ENCODE measurements around the gene TNFSF10.

TNFSF10 gene

DNA sequence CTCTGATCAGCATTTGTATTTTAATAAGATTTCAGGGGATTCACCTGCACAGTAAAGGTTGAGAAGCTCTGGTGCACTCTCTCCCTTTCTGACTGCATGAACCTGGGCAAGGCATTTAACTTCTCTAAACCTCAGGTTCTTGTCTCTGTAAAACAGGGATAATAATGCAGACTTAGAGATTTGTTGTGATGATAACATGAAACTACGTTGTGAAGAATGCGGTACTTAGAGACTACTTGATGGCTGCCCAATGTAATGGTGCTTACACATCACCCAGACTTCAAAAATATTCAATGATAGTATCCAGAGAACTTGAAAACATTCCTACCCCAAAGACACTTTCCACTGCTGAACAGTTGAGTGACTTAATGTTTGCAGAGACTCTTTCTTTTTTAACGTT is 19.8 kb upstream of the TNFSF10 start:
- no peak for DNase-seq
- no peaks in the 10 kb centered on the region for H3K9me3 ChIP-seq (ENCODE audit: severe bottlenecking)
- H3K27ac ChIP-seq = no peak overlapping the region
- no peaks in the 10 kb centered on the region for H3K36me3 ChIP-seq
- no peak overlapping the region for H3K4me3 ChIP-seq (ENCODE audit: low read depth, low read length)
- no peaks in the 10 kb centered on the region for H3K27me3 ChIP-seq (ENCODE audit: insufficient read depth, low read depth, severe bottlenecking)
- TF ChIP-seq, protein P1, sequence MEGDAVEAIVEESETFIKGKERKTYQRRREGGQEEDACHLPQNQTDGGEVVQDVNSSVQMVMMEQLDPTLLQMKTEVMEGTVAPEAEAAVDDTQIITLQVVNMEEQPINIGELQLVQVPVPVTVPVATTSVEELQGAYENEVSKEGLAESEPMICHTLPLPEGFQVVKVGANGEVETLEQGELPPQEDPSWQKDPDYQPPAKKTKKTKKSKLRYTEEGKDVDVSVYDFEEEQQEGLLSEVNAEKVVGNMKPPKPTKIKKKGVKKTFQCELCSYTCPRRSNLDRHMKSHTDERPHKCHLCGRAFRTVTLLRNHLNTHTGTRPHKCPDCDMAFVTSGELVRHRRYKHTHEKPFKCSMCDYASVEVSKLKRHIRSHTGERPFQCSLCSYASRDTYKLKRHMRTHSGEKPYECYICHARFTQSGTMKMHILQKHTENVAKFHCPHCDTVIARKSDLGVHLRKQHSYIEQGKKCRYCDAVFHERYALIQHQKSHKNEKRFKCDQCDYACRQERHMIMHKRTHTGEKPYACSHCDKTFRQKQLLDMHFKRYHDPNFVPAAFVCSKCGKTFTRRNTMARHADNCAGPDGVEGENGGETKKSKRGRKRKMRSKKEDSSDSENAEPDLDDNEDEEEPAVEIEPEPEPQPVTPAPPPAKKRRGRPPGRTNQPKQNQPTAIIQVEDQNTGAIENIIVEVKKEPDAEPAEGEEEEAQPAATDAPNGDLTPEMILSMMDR (IDR thresholded peaks at IDR 0.05; ENCODE audit: low read depth, low read length) = no peak

- no peak overlapping the region for H3K4me3 ChIP-seq (ENCODE audit: low read depth, low read length)
- H3K9me3 ChIP-seq (ENCODE audit: severe bottlenecking) = no peaks in the 10 kb centered on the region
- TF ChIP-seq, protein P1 (IDR thresholded peaks at IDR 0.05; ENCODE audit: low read depth, low read length) = no peak
- H3K27me3 ChIP-seq (ENCODE audit: insufficient read depth, low read depth, severe bottlenecking) = no peaks in the 10 kb centered on the region
- DNase-seq = no peak
- no peak overlapping the region for H3K27ac ChIP-seq
- H3K36me3 ChIP-seq = no peaks in the 10 kb centered on the region
Observed at GRCh38 chr3:172541945-172542488, 18.8 kb upstream of the TNFSF10 start.

DNA sequence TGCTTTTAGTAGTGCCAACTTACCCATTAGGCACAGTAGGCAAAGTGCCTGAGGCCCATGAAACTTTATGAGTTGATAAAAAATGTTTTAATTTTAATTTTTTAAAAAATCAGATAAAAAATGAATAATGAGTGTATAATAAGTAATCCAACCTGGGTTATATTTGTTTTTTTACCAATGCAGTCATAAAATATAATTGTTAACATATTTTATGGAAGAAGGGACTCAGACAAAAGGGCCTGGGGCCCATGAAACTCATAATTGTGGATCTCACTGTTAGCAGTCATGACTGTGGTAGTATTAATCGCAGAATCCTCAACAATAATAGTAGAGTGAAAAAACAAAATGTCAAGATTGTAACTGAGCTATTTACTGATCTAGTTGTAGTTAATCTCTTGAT is 16.8 kb upstream of the TNFSF10 start:
- H3K27ac ChIP-seq = no peak overlapping the region
- TF ChIP-seq, protein P1 (IDR thresholded peaks at IDR 0.05; ENCODE audit: low read depth, low read length) = no peak

DNA sequence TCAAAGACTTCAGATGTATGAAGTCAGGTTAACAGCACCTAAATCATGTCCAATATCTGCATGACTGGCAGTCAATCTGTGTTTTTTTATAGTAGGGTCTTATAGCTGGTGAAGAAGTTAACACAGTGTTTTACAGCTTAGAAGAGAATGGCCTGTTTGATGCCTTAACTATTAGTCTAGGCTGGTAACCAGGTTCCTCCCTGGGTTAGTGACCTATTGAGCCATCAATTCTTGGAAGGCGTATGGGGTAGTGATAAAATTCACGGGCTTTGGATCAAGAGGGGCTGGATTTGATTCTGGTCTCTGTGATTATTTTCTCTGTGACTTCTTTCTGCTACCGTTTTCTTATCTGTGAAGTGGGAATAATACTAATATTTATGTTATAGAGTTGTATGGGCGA is 16.0 kb upstream of the TNFSF10 start:
- H3K4me3 ChIP-seq (ENCODE audit: low read depth, low read length) = no peak overlapping the region
- no peaks in the 10 kb centered on the region for H3K9me3 ChIP-seq (ENCODE audit: severe bottlenecking)
- no peaks in the 10 kb centered on the region for H3K36me3 ChIP-seq
- H3K27me3 ChIP-seq (ENCODE audit: insufficient read depth, low read depth, severe bottlenecking) = no peaks in the 10 kb centered on the region
- no peak for DNase-seq
- H3K27ac ChIP-seq = no peak overlapping the region
- TF ChIP-seq, protein P1 (IDR thresholded peaks at IDR 0.05; ENCODE audit: low read depth, low read length) = no peak

More for the DNA sequence above, 16.8 kb upstream of the TNFSF10 start:
- Histone ChIP-seq H3K9me3 (ENCODE audit: severe bottlenecking) (no peaks in the 10 kb centered on the region), H3K27me3 (ENCODE audit: insufficient read depth, low read depth, severe bottlenecking) (no peaks in the 10 kb centered on the region), H3K4me3 (ENCODE audit: low read depth, low read length) (no peak overlapping the region), H3K36me3 (no peaks in the 10 kb centered on the region)
- no peak for DNase-seq

DNA sequence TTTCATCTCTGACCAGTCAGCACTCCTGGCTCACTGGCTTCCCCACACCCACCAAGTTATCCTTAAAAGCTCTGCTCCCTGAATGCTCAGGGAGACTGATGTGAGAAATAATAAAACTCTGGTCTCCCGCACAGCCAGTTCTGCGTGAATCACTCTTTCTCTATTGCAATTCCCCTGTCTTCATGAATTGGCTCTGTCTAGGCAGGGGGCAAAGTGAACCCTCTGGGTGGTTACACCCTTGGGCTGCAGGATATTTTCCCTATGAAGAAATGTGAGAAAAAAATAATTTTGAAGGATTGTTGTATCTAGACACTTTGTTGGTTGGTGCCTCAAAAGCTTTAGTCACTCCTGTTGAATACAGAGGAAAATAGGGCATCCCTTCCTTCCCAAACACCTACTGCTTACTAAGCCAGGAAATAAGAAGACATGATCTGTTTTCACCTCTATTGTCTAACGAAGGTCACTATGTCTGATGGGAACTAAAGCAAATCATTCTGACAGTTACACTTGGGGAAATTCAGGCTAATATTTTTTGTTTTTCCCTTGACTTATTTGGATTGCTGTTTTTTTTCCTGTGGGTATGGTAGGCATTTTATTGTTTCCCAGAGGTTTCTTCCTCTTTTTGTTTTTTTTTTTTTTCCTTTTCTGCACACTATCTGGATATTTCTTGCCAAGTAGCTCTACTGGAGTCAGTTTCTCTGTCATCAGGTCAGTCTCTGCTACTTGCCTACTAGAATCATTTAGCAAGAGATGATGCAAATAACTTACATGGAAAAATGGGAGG is 15.3 kb upstream of the TNFSF10 start:
- no peaks in the 10 kb centered on the region for H3K36me3 ChIP-seq
- no peak overlapping the region for H3K27ac ChIP-seq
- H3K27me3 ChIP-seq (ENCODE audit: insufficient read depth, low read depth, severe bottlenecking) = no peaks in the 10 kb centered on the region
- H3K4me3 ChIP-seq (ENCODE audit: low read depth, low read length) = no peak overlapping the region
- no peak for DNase-seq
- no peaks in the 10 kb centered on the region for H3K9me3 ChIP-seq (ENCODE audit: severe bottlenecking)
- TF ChIP-seq, protein P1 (IDR thresholded peaks at IDR 0.05; ENCODE audit: low read depth, low read length) = no peak
